A549 treated with Hydrocortisone at 1 μM for 4 hours (cell line): ENCODE data around the gene UGT1A9. TPM values are rescaled to one million over a fixed set of nuclear protein-coding genes. Genes with fewer than 3 reads are reported as not detected.

Source experiments
- total RNA-seq: library from RNA; stranded (reverse); fragments of 200-300 nt; extraction: Qiagen RNA extraction; gene quantifications from 5 replicates; pipeline ENCODE4 v1.2.3, GENCODE V29; 2022

The UGT1A9 gene
- 3.6 to 6.4 TPM (median 4.2 TPM) in 5 replicates for total RNA-seq

GRCh38 chr2:233671290-233672161 lies at the start of gene UGT1A9:
Gene UGT1A9 (plus strand): TSS chr2:233671898. CDS start chr2:233671935, 37 bp downstream.

GRCh38 chr2:233636306-233636705 lies 35.4 kb upstream of the UGT1A9 start, which contains the start of gene UGT1A10:
Gene UGT1A10 (plus strand): TSS chr2:233636448. CDS start chr2:233636523, 75 bp downstream.

GRCh38 chr2:233681521-233682099 lies 9.9 kb downstream of the UGT1A9 start, which contains the start of gene UGT1A7:
Gene UGT1A7 (plus strand): TSS chr2:233681901. CDS start chr2:233681938, 37 bp downstream.

DNA sequence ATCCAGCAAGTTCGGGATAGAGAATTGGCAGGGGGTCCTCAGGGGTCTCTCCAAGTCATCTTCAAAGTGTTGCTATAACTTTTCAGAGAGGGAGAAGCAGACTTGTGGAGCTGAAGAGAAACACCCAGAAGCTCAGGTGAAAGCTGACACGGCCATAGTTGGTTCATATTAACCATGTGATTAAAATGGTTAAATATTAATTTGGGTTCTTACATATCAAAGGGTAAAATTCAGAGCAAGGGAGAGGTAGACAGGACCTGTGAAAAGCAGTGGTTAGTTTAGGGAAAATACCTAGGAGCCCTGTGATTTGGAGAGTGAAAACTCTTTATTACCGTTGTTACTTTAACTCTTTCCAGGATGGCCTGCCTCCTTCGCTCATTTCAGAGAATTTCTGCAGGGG lies 20.9 kb downstream of the UGT1A9 start, which contains the start of gene UGT1A6:
TSS of gene UGT1A6 (plus strand) at position 243 of the 400 bp plus-strand sequence. CDS start at position 358, 115 bp downstream.

DNA sequence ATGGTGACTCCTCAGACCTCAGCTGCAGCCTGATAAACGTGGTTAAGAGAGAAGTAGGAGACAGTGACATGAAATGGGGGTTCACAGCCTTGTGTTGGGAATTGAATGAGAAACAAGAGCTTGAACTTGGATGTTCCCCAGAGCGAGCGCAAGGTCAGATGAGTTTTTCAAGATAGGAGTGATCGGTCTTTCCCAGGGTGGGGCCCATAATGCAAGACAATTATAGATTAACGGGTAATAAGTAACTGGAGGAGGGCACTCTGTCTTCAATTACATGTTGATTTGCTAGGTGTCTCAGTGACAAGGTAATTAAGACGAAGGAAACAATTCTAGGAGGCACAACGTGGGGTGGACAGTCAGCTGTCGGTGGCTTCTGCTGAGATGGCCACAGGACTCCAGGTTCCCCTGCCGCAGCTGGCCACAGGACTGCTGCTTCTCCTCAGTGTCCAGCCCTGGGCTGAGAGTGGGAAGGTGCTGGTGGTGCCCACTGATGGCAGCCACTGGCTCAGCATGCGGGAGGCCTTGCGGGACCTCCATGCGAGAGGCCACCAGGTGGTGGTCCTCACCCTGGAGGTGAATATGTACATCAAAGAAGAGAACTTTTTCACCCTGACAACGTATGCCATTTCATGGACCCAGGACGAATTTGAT lies 41.0 kb downstream of the UGT1A9 start, which contains the start of gene UGT1A5:
TSS of gene UGT1A5 (plus strand) at position 297 of the 651 bp plus-strand sequence. CDS start at position 382, 85 bp downstream.

DNA sequence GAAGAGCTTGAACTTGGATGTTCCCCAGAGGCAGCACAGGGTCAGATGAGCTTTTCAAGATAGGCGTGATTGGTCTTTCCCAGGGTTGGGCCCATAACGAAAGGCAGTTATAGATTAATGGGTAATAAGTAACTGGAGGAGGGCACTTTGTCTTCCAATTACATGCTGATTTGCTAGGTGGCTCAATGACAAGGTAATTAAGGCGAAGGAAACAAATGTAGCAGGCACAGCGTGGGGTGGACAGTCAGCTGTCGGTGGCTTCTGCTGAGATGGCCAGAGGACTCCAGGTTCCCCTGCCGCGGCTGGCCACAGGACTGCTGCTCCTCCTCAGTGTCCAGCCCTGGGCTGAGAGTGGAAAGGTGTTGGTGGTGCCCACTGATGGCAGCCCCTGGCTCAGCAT lies 46.9 kb downstream of the UGT1A9 start, which contains the start of gene UGT1A4:
TSS of gene UGT1A4 (plus strand) at position 185 of the 400 bp plus-strand sequence. CDS start at position 270, 85 bp downstream.

GRCh38 chr2:233728723-233729301 lies 57.1 kb downstream of the UGT1A9 start, which contains the start of gene UGT1A3:
Gene UGT1A3 (plus strand): TSS chr2:233729042. CDS start chr2:233729127, 85 bp downstream.

GRCh38 chr2:233760043-233760442 lies 88.3 kb downstream of the UGT1A9 start, which contains the start of gene UGT1A1:
Gene UGT1A1 (plus strand): TSS chr2:233760270. CDS start chr2:233760288, 18 bp downstream.

DNA sequence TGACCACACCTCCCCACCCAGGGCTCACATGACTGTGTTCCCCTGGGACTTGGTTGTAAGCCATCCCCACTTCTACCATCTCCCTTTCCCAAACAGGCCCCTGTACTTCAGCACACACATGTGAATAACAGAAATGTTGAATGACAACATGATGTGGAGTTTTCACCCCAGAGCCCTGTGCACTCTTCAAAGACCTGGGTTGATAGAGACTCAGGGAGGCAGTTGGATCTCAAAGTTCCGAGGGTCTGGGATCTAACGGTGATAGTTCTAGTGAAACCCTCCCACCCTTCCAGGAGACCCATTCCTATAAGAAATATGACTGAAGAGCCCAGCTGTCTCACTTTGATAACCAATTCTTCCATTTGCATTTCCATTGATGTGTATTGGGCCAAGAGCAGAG lies 106.3 kb downstream of the UGT1A9 start, which contains the start of gene MROH2A:
TSS of gene MROH2A (plus strand) at position 301 of the 400 bp plus-strand sequence. CDS start 1,029 bp downstream, outside the sequence.

Other genes with a start within 250 kb of the UGT1A9 start
- 23.2 to 26.7 TPM (median 23.9 TPM) in 5 replicates for gene USP40, start 105.1 kb upstream of the UGT1A9 start, total RNA-seq
- gene UGT1A8, start 54.3 kb upstream of the UGT1A9 start, total RNA-seq: 0.05 to 0.06 TPM in 2 of 5 replicates, not detected in the others
- 0.08 to 0.09 TPM in 2 of 5 replicates, not detected in the others for gene UGT1A10, start 35.5 kb upstream of the UGT1A9 start, total RNA-seq
- 2.9 to 4.8 TPM (median 3.8 TPM) in 5 replicates for gene UGT1A7, start 10.0 kb downstream of the UGT1A9 start, total RNA-seq
- 0.47 to 1.5 TPM (median 1.1 TPM) in 5 replicates for gene UGT1A6, start 21.0 kb downstream of the UGT1A9 start, total RNA-seq
- 0.08 to 0.13 TPM in 2 of 5 replicates, not detected in the others for gene UGT1A5, start 41.0 kb downstream of the UGT1A9 start, total RNA-seq
- gene UGT1A4, start 46.8 kb downstream of the UGT1A9 start, total RNA-seq: 0.06 to 0.16 TPM (median 0.10 TPM) in 4 of 5 replicates, not detected in the other
- gene UGT1A3, start 57.1 kb downstream of the UGT1A9 start, total RNA-seq: 0.06 to 0.20 TPM (median 0.14 TPM) in 4 of 5 replicates, not detected in the other
- gene UGT1A1, start 88.4 kb downstream of the UGT1A9 start, total RNA-seq: 0.56 to 1.1 TPM (median 0.91 TPM) in 5 replicates
- 0.12 to 0.29 TPM (median 0.21 TPM) in 4 of 5 replicates, not detected in the other for gene MROH2A, start 106.4 kb downstream of the UGT1A9 start, total RNA-seq
- 52.3 to 59.6 TPM (median 55.7 TPM) in 5 replicates for gene HJURP, start 182.6 kb downstream of the UGT1A9 start, total RNA-seq
- 0.09 to 0.52 TPM (median 0.29 TPM) in 5 replicates for gene TRPM8, start 245.5 kb downstream of the UGT1A9 start, total RNA-seq